ENCODE results near the gene KRT74.

KRT74 gene

GRCh38 chr12:52551216-52551865 lies 22.3 kb downstream of the KRT74 start:
- POLR2A ChIA-PET: no interaction called here
- TF ChIP-seq CTCF (IDR thresholded peaks at IDR 0.05; ENCODE audit: control extremely low read depth, extremely low read depth, low read depth, missing control alignments): no peak
- CTCF ChIA-PET: no interaction called here
- no peak for DNase-seq (ENCODE audit: extremely low spot score)

GRCh38 chr12:52546126-52546525 lies 27.5 kb downstream of the KRT74 start:
- TF ChIP-seq CTCF (IDR thresholded peaks at IDR 0.05; ENCODE audit: control extremely low read depth, extremely low read depth, low read depth, missing control alignments): no peak
- ChIA-PET CTCF (no interaction called here), POLR2A (no interaction called here)
- no peak for DNase-seq (ENCODE audit: extremely low spot score)

- ChIA-PET POLR2A (no interaction called here), CTCF (interaction anchor here (0.9 to 1.3 kb wide), 2 partner anchors 10 to 31 kb away, joined by 3 read pairs; no protein-coding TSS in a partner anchor)
- TF ChIP-seq CTCF (IDR thresholded peaks at IDR 0.05; ENCODE audit: control extremely low read depth, extremely low read depth, low read depth, missing control alignments): no peak
- DNase-seq (ENCODE audit: extremely low spot score): no peak
These were observed 29.4 kb downstream of the KRT74 start for GRCh38 chr12:52543985-52544883.

GRCh38 chr12:52542785-52543318 lies 30.8 kb downstream of the KRT74 start:
- no peak for DNase-seq (ENCODE audit: extremely low spot score)
- ChIA-PET POLR2A (no interaction called here), CTCF (no interaction called here)
- TF ChIP-seq CTCF (IDR thresholded peaks at IDR 0.05; ENCODE audit: control extremely low read depth, extremely low read depth, low read depth, missing control alignments): no peak

- TF ChIP-seq CTCF (IDR thresholded peaks at IDR 0.05; ENCODE audit: control extremely low read depth, extremely low read depth, low read depth, missing control alignments): no peak
- ChIA-PET POLR2A (no interaction called here), CTCF (no interaction called here)
- no peak for DNase-seq (ENCODE audit: extremely low spot score)
These were observed 31.5 kb downstream of the KRT74 start for GRCh38 chr12:52542157-52542556.

GRCh38 chr12:52541709-52542108 lies 31.9 kb downstream of the KRT74 start:
- POLR2A ChIA-PET: no interaction called here
- DNase-seq (ENCODE audit: extremely low spot score): no peak
- CTCF ChIA-PET: no interaction called here
- TF ChIP-seq CTCF (IDR thresholded peaks at IDR 0.05; ENCODE audit: control extremely low read depth, extremely low read depth, low read depth, missing control alignments): no peak

Data from GM10248 (cell line).